Neural crest cell (in vitro differentiated cells): ENCODE results near the gene GET4. TPM values are rescaled to one million over a fixed set of nuclear protein-coding genes. Genes with fewer than 3 reads are reported as not detected.

Experiments
- DNase-seq: peaks from one replicate; pipeline ENCODE4 v3.0.0; 2021; ENCODE audit warnings: low read depth, mixed read lengths, low spot score
- H3K27ac Mint-ChIP-seq: one replicate; pipeline ENCODE4 v1.8.0; 2021; ENCODE audit warnings: mild to moderate bottlenecking, mixed read lengths; ENCODE audit not compliant: unreplicated experiment
- H3K27me3 Mint-ChIP-seq: 2 replicates; pipeline ENCODE4 v1.8.0; 2021; ENCODE audit warnings: low read depth, mild to moderate bottlenecking, mixed read lengths
- H3K36me3 Mint-ChIP-seq: 2 replicates; pipeline ENCODE4 v1.8.0; 2021; ENCODE audit warnings: low read depth, mild to moderate bottlenecking, mixed read lengths
- H3K4me1 Mint-ChIP-seq: 2 replicates; pipeline ENCODE4 v1.8.0; 2021; ENCODE audit warnings: mixed read lengths
- H3K4me3 Mint-ChIP-seq: one replicate; pipeline ENCODE4 v1.8.0; 2021; ENCODE audit warnings: mild to moderate bottlenecking, mixed read lengths
- H3K9me3 Mint-ChIP-seq: 2 replicates; pipeline ENCODE4 v1.8.0; 2021; ENCODE audit warnings: mixed read lengths
- CTCF ChIP-seq: fragments of 200-600 bp; sonication (generic); conservative IDR thresholded peaks from 2 replicates; pipeline ENCODE4 v1.5.0; 2021; ENCODE audit warnings: antibody characterized with exemption, mild to moderate bottlenecking
- total RNA-seq: library from RNA; stranded (reverse); gene quantifications from 2 replicates; pipeline ENCODE4 v1.2.1, GENCODE V29; 2021

GET4 gene
- total RNA-seq, 1 donor from 2014 or later = 55.2 TPM

GRCh38 chr7:883055-884021 lies 7.0 kb downstream of the GET4 start:
- Mint-ChIP-seq H3K27ac (no peak overlapping the region), H3K9me3 (no peaks in the 10 kb centered on the region), H3K4me3 (peak overlapping the region; percentile 52), H3K4me1 (peaks cover 20% of the 10 kb centered on the region), H3K36me3 (peaks cover 3% of the 10 kb centered on the region), H3K27me3 (no peaks in the 10 kb centered on the region)
- DNase-seq = no peak
- no peak for TF ChIP-seq CTCF

GRCh38 chr7:884191-885003 lies 8.0 kb downstream of the GET4 start:
- Mint-ChIP-seq H3K9me3 (no peaks in the 10 kb centered on the region), H3K4me3 (peak overlapping the region; percentile 51), H3K4me1 (peaks cover 16% of the 10 kb centered on the region), H3K27me3 (no peaks in the 10 kb centered on the region), H3K27ac (peak overlapping the region; percentile 83), H3K36me3 (no peaks in the 10 kb centered on the region)
- no peak for DNase-seq
- TF ChIP-seq CTCF = no peak

GRCh38 chr7:885261-885892 lies 9.0 kb downstream of the GET4 start:
- H3K4me3 Mint-ChIP-seq = no peak overlapping the region
- no peak overlapping the region for H3K27ac Mint-ChIP-seq
- no peaks in the 10 kb centered on the region for H3K9me3 Mint-ChIP-seq
- H3K4me1 Mint-ChIP-seq = peaks cover 12% of the 10 kb centered on the region
- H3K27me3 Mint-ChIP-seq = no peaks in the 10 kb centered on the region
- no peak for TF ChIP-seq CTCF
- no peak for DNase-seq
- no peaks in the 10 kb centered on the region for H3K36me3 Mint-ChIP-seq

- H3K9me3 Mint-ChIP-seq = no peaks in the 10 kb centered on the region
- H3K4me1 Mint-ChIP-seq = peaks cover 9% of the 10 kb centered on the region
- H3K4me3 Mint-ChIP-seq = no peak overlapping the region
- no peaks in the 10 kb centered on the region for H3K27me3 Mint-ChIP-seq
- no peak for DNase-seq
- no peak overlapping the region for H3K27ac Mint-ChIP-seq
- H3K36me3 Mint-ChIP-seq = no peaks in the 10 kb centered on the region
- TF ChIP-seq CTCF = no peak
Measured at GRCh38 chr7:885893-886625, 9.7 kb downstream of the GET4 start.
